Renal cortex interstitium (tissue), 11 donors: ENCODE data around the gene MBD3. TPM values are rescaled to one million over a fixed set of nuclear protein-coding genes. Genes with fewer than 3 reads are reported as not detected.
"Not testable (repeated sequence)": the region's sequence is repeated elsewhere in the genome, so short reads cannot be mapped to it uniquely, and the experiment has no call there.

Experiments used
- DNase-seq, 11 donors: peaks; one replicate each; pipeline ENCODE4 v3.0.0-alpha.2; 2013; ENCODE audit warnings: low read depth in 9 of 11, low spot score in 4 of 11; ENCODE audit errors: extremely low read depth in 1 of 11
- polyA plus RNA-seq, 3 donors: library from polyadenylated mRNA; unstranded; fragments of 120-200 nt; gene quantifications; one replicate each; pipeline ENCODE4 v1.2.1, GENCODE V29; 2013; ENCODE audit not compliant: insufficient read length in 3 of 3

MBD3 gene
- polyA plus RNA-seq, 3 donors: 41.3 to 77.7 (median 68.6) TPM

- no peak for DNase-seq
Measured at GRCh38 chr19:1561236-1561842, 31.3 kb downstream of the MBD3 start.

- no peak for DNase-seq
Measured at GRCh38 chr19:1560286-1560882, 32.3 kb downstream of the MBD3 start.

GRCh38 chr19:1558552-1558951, 34.1 kb downstream of the MBD3 start:
- DNase-seq: no peak

- no peak for DNase-seq
Measured at GRCh38 chr19:1556390-1557070, 36.1 kb downstream of the MBD3 start.

GRCh38 chr19:1555487-1556389, 36.9 kb downstream of the MBD3 start:
- no peak for DNase-seq

- no peak for DNase-seq
Measured at GRCh38 chr19:1554968-1555367, 37.7 kb downstream of the MBD3 start.

- no peak for DNase-seq
Measured at GRCh38 chr19:1553415-1553814, 39.2 kb downstream of the MBD3 start.

- DNase-seq: no peak
Measured at GRCh38 chr19:1551068-1552040, 41.3 kb downstream of the MBD3 start.

GRCh38 chr19:1549332-1549945, 43.2 kb downstream of the MBD3 start:
- no peak for DNase-seq

GRCh38 chr19:1540365-1540925, 52.2 kb downstream of the MBD3 start:
- DNase-seq: peak in 1 of 11 donors; percentile 14

GRCh38 chr19:1539749-1540148, 52.9 kb downstream of the MBD3 start:
- DNase-seq: not testable (repeated sequence)

GRCh38 chr19:1538978-1539377, 53.7 kb downstream of the MBD3 start:
- no peak for DNase-seq

- DNase-seq: not testable (repeated sequence)
Measured at GRCh38 chr19:1535699-1536098, 57.0 kb downstream of the MBD3 start.

- no peak for DNase-seq
Measured at GRCh38 chr19:1534972-1535371, 57.7 kb downstream of the MBD3 start.

GRCh38 chr19:1533510-1534150, 59.0 kb downstream of the MBD3 start:
- no peak for DNase-seq

GRCh38 chr19:1532003-1532402, 60.7 kb downstream of the MBD3 start:
- DNase-seq: no peak

GRCh38 chr19:1531587-1531986, 61.1 kb downstream of the MBD3 start:
- no peak for DNase-seq
